GM23338 (cell line): ENCODE results near the gene DNAJC19.

Experiments
- CTCF ChIP-seq, 2 experiments: fragments of 200-600 bp in 1 of 2; sonication (generic) in 1 of 2; conservative IDR thresholded peaks; 2 replicates each; pipeline versions ENCODE4 v1.5.1 to v1.6.1; 2016 to 2017; ENCODE audit warnings: antibody characterized with exemption in 2 of 2, low read depth in 2 of 2, mild to moderate bottlenecking in 2 of 2, moderate library complexity in 1 of 2
- EZH2 ChIP-seq: fragments of 200-600 bp; sonication (generic); IDR thresholded peaks from one replicate; pipeline ENCODE4 v1.8.0; 2017; ENCODE audit warnings: antibody characterized with exemption, mild to moderate bottlenecking, low read depth; ENCODE audit not compliant: unreplicated experiment
- EZH2phosphoT487 ChIP-seq: fragments of 200-600 bp; sonication (generic); IDR thresholded peaks from one replicate; pipeline ENCODE4 v1.8.1; 2018; ENCODE audit warnings: antibody characterized with exemption; ENCODE audit not compliant: unreplicated experiment
- JUNB ChIP-seq: IDR thresholded peaks from one replicate; pipeline ENCODE4 v1.6.1; 2016; ENCODE audit warnings: antibody characterized with exemption; ENCODE audit not compliant: unreplicated experiment
- POLR2AphosphoS5 ChIP-seq: IDR thresholded peaks from 2 replicates; pipeline ENCODE4 v1.6.1; 2016; ENCODE audit warnings: antibody characterized with exemption, low read depth
- REST ChIP-seq: IDR thresholded peaks from one replicate; pipeline ENCODE4 v1.6.1; 2018; ENCODE audit warnings: antibody characterized with exemption; ENCODE audit not compliant: unreplicated experiment

- TF ChIP-seq CTCF (conservative IDR thresholded peaks at IDR 0.05; ENCODE audit: low read depth in 2 of 2) (no peak), POLR2AphosphoS5 (no peak), REST (no peak), JUNB (no peak), EZH2phosphoT487 (no peak), EZH2 (no peak)
Observed at GRCh38 chr3:180983136-180983535, 6.4 kb downstream of the DNAJC19 start.
